Activated T-cell treated with anti-CD3 and anti-CD28 coated beads for 24 hours (primary cell): ENCODE data around the gene CEP43.
A peak's percentile ranks its signal among the peaks of the same experiment; 100 is the strongest.

Experiments
- DNase-seq: peaks from one replicate; pipeline ENCODE4 v3.0.0-alpha.2; 2020; ENCODE audit warnings: low read depth

Gene CEP43

GRCh38 chr6:167013946-167014345 lies 14.7 kb downstream of the CEP43 start:
- DNase-seq = no peak

- DNase-seq = no peak
These were observed 16.1 kb downstream of the CEP43 start for GRCh38 chr6:167015302-167015701.

- no peak for DNase-seq
These were observed 21.0 kb downstream of the CEP43 start for GRCh38 chr6:167020206-167020605.

DNA sequence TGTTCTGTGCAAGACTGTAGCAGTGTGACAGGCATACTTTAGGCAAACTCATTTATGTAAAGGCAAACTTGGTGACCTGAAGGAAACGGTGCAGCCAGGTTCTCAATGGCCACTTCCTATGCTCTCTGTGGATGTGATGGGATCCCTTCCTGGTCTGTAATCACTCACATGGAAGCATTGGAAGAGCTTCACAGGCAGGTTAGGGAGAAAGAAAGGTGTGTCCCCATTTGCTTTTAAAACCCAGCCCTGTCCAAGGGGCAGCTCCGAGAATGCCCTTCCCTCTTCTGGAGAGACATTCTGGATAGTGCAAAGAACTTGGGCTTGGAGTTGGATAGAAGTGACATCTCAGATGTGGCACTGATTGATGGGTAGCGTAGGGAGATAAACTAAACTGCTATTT lies 28.1 kb downstream of the CEP43 start:
- no peak for DNase-seq

- DNase-seq = no peak
These were observed 28.6 kb downstream of the CEP43 start for GRCh38 chr6:167027772-167028171.

- no peak for DNase-seq
These were observed 31.2 kb downstream of the CEP43 start for GRCh38 chr6:167030222-167031072.

GRCh38 chr6:167031082-167031709 lies 32.0 kb downstream of the CEP43 start:
- DNase-seq = no peak

GRCh38 chr6:167034056-167034455 lies 34.9 kb downstream of the CEP43 start:
- DNase-seq = no peak

DNA sequence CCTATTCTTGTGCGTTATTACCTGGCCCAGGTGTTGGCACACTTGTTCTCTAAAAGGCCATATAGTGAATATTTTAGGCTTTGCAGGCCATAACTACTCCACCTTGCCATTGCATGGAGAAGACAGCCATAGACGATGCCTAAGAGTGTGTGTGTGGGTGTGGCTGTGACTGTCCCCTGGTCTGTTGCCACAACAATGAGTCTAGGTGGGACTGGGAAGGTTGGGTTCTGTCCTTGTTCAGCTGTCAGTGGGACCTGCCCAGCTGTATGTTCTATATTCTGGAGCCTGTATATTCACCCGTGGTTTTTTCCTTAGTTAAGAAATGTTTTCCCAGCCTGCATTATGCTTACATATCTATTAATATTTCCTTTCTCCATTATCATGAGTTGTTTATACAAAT lies 38.6 kb downstream of the CEP43 start:
- DNase-seq = no peak

GRCh38 chr6:167044696-167045095 lies 45.5 kb downstream of the CEP43 start:
- no peak for DNase-seq

GRCh38 chr6:167045828-167046580 lies 46.8 kb downstream of the CEP43 start:
- DNase-seq = no peak

DNA sequence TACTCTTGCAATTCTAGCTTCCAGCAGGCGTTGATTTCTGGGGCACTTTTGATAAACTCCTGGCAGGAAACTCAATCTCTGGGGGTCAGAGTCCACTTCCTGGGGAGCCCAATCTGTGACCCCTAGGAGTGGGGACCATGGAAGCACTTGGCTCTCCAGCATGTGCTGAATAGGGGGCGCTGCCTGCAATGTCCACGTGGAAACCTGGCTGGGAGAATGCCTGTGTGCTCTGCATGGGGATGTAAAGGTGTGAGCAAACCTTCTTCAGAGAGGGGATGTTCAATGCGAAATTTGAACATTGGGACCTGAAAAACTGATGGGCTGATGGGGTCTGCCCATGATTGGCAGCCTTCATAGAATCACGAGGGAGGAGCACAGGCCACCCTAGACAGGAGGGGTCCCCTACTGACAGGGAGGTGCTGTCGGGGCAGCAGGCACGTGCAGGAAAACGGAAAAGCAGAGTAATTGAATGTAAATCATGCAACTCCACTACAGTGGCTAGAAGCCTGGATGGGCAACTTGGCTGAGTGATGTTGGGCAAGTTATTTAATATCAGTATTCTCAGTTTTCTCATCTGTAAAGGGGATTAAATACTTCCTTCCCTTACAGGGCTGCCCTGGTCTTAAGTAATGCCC lies 47.8 kb downstream of the CEP43 start:
- DNase-seq = no peak

DNA sequence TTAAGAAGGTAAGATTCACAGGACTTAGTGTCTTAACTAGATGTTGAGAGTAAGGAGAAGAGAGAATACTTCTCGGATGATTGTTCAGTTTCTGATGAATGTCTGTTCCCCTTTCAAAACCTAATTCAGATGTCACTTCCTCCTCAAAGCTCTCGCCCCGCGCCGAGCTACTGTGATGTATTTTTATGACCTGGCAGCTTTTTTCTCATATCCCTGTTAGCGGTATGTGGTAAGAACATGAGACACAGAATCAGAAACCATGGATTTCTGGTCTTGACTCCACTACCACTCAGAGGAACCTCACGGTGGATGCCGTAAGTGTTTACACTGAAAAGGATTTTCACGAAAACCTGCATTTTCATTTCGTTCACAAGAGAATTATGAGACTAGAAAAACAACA lies 48.4 kb downstream of the CEP43 start:
- peak; percentile 26 for DNase-seq
